Measurements from ENCODE around the gene MTRF1.

The MTRF1 gene

DNA sequence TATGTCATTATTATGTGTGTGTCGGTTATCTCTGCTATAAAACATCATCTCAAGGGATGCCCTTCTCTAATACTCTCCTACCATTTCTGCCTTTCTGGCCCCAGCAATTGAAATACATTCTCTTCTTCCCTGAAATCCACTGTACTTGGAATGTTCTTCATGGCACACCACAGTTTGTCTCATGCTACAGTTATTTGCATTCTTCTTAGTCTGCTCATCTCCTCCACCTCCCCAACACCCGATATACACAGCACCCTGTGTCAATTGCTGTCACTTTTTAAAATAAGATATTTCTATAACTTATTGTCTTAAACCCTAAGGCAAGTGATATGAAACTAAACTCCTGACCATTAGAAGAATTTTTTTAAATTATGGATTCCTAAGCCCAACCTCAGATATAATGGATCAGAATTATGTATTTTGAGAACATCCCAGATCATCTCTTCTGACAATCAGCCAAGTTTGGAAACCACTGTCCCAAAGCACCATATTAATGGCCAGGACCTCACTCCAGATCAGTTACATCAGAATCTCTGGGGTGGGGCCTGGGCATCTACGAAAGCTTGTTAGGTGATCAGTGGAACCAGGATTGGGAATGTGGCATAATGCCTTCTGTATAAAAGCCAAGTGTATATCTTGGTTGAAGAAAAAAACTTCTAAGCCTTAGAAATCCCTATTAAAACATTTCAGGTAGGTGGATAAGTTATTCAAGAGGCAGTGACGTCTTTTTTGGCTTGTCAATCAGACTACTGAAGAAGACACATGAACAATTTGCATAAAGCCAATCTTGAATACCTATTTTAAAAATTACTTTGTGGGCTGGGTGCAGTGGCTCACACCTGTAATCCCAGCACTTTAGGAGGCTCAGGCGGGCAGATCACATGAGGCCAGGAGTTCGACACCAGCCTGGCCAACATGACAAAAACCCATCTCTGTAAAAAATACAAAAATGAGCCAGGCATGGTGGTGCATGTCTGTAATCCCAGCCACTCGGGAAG, 39.0 kb downstream of the MTRF1 start:
- DNase-seq (ENCODE audit: low spot score) = peak; percentile 63

- DNase-seq (ENCODE audit: low spot score) = peak; percentile 37
These were observed 41.0 kb downstream of the MTRF1 start for GRCh38 chr13:41222259-41222852.

DNA sequence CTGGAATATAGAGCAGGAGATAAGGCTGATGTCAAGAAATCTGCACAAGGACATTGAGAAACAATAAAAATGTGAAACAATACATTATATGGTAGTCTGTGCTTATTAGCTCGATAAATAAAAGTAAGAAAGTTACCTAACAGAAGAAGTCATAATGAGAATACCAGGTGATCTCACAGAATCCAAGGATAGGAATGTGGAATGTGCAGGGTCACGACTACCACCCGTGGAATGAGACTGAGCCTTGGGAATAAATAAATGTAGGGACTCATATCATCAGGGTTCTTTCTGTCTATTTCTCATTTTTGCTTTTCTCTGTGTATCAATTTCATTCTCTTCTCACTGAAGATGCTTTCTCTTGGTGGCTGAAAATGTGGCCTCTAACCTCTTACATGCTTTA, 43.0 kb downstream of the MTRF1 start:
- DNase-seq (ENCODE audit: low spot score) = no peak

DNA sequence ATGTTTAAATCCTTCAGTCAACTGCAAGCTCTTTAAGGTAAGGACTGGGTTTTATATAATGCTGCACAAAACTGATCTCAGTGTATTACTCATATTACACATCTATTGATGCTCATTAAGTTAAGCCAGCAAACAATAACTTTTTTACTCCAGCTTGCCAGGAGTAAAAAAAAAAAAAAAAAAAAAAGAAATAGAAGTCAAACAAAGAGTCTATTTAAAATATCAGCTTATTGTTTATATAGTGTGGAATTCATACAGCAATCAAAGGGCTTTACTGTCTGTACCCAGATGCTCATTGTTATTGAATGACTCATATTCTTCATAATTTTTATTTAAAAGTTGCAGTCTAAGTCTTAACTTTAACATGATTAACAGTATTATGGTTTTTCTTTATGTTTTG, 47.2 kb downstream of the MTRF1 start:
- no peak for DNase-seq (ENCODE audit: low spot score)

DNA sequence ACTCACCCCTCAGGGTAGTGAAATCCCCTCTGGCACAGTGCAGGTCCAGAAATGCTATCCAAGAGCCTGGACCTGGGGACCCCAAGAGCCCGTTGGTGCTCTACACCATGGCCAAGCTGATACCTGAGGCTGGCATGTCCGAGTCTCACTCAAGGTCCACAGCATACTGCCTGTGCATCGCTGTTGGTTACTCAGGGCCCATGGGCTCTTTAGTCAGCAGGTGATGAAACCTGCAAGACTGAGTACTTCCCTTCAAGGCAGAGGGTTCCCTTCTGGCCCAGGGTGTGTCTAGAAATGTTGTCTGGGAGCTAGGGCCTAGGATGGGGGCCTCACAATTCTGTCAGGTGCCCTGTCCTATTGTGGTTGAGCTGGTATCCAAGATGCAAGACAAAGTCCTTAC, 49.5 kb downstream of the MTRF1 start:
- DNase-seq (ENCODE audit: low spot score) = no peak

DNA sequence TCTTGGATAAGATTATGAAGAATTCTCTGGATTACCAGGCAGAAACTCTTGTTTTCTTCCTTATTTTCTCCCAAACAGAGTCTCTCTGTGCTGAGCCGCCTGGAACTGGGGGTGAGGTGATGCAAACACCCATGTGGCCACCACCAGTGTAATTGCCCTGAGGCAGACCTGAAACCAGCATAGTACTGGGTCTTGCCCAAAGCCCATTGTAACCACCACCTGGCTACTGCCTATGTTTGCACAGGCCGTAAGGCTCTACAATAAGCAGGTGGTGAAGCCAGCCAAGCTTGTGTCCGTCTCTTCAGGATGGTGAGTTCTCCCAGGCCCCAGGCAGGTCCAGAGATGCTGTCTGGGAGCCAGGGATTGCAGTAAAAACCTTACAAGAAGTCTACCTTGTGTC, 50.1 kb downstream of the MTRF1 start:
- no peak for DNase-seq (ENCODE audit: low spot score)

DNA sequence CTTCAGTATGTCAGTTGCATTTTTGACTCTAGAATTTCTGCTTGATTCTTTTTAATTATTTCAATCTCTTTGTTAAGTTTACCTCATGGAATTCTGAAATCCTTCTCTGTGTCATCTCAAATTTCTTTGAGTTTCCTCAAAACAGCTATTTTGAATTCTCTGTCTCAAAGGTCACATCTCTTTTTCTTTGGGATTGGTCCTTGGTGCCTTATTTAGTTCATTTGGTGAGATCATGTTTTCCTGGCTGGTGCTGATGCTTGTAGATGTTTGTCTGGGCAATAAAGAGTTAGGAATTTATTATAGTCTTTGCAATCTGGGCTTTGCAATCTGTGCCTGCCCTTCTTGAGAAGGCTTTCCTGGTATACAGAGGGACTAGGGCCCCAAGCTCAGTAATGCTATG, 50.5 kb downstream of the MTRF1 start:
- no peak for DNase-seq (ENCODE audit: low spot score)

- DNase-seq (ENCODE audit: low spot score) = no peak
These were observed 52.3 kb downstream of the MTRF1 start for GRCh38 chr13:41211062-41211461.

- no peak for DNase-seq (ENCODE audit: low spot score)
These were observed 56.9 kb downstream of the MTRF1 start for GRCh38 chr13:41206467-41206866.

DNA sequence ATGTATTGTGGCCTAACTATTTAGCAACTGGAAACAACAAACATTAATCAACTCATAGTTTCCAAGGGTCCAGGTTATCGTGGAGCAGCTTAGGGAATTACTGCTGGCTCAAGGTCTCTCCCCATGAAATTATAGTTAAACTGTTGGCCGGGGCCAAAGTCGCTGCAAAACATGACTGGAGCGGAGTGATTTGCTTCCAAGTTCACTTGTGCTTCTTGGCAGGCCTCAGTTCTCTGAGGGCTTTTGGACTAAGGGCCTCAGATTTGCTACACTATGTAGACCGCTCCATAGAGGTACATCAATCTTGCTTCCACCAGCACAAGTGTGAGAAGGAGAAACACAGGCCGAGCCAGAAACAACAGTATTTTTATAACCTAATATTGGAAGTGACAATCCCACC, 59.6 kb downstream of the MTRF1 start:
- no peak for DNase-seq (ENCODE audit: low spot score)

- no peak for DNase-seq (ENCODE audit: low spot score)
These were observed 63.2 kb downstream of the MTRF1 start for GRCh38 chr13:41200126-41200525.

DNA sequence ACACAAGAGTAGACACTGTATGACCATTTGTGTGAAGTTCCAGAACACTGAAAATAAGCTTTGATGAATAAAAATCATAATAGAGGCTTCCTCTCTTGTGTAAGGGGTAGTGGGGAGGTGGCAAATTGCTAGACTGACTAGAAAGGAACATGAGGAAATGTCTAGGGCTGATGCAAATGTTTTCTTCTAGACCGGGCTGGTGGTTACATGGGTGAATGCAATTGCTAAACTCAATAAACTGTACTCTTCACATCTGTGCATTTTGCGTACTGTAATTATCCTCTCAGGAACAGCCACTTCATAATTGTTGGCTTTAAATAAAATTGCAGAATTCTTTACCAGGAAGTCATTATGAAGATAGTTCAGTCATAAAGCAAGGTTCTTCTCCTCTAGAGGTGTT, 63.9 kb downstream of the MTRF1 start:
- no peak for DNase-seq (ENCODE audit: low spot score)

DNA sequence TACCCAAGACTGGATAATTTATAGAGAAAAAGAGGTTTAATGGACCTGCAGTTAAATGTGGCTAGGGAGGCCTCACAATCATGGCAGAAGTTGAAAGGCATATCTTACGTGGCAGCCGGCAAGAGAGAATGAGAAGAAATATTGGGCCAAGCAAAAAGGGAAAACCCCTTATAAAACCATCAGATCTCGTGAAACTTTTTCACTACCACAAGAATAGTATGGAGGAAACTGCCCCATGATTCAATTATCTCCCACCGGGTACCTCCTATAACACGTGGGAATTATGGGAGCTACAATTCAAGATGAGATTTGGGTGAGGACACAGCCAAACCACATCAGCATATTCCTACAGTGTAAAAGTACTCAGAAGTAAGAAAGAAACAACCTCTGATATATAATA, 64.3 kb downstream of the MTRF1 start:
- DNase-seq (ENCODE audit: low spot score) = no peak

- no peak for DNase-seq (ENCODE audit: low spot score)
These were observed 66.8 kb downstream of the MTRF1 start for GRCh38 chr13:41196620-41197019.

DNA sequence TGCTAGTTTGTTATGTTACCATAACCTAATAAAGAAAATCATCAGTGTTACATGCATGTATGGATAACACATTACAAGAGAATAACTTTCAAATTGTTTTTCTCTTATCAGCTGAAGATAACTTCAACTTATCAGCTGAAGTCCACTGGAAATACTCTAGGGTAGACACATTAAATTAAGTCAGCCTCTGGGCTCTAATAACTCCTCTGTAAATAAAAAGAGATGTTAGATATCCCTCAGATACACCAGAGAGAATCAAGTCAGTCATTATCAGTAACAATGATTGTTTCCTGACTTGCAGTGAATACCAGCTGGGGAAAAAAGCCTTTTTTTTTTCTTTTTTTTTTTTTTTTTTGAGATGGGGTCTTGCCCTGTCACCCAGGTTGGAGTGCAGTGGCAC, 67.4 kb downstream of the MTRF1 start:
- DNase-seq (ENCODE audit: low spot score) = no peak

DNA sequence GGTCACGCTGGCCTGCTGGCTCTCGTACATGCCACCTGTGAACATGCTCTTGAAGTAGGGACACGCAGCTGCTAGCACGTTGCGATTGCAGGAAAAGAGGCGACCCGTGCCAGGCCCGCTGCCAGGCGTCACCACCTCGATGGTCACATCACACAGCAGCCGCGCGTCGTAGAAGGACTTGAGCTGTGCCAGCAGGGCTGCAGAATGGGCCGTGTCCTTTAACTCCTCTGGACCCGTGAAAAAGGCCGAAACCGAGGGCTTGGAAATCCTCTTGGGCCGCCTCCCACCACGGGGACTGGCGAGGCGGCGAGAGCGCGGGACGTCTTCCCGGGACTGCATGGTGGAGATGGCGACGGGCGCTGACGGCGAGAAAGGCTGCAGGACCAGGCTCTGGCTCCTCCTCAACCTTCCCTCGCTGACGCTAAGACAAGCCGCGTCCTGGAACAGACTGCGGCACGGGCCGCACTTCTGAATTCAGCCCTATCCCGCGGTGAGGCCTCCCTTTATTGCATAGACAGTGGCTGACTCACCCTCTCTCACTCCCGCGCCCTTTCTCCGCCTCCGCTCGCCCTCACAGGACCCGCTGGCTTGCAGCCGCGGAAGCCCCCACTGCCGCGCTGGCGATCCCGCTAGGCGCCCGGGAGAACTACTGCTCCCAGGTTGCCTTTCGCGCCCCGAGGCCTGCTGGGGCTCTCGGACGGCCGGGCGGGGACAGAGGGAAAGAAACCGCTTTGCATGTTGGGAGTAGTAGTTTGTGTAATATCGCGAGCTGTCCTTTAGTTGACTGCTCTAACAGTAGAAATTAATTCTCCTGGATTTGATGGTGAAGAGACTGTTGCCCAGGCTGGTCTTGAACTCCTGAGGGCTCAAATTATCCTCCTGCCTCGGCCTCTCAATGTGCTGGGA, 69.2 kb downstream of the MTRF1 start, which contains the start of gene KBTBD7:
TSS of gene KBTBD7 (minus strand) at position 651 of the 906 bp plus-strand sequence. CDS start at position 339, 312 bp downstream.
- peak; percentile 95 for DNase-seq (ENCODE audit: low spot score)

DNA sequence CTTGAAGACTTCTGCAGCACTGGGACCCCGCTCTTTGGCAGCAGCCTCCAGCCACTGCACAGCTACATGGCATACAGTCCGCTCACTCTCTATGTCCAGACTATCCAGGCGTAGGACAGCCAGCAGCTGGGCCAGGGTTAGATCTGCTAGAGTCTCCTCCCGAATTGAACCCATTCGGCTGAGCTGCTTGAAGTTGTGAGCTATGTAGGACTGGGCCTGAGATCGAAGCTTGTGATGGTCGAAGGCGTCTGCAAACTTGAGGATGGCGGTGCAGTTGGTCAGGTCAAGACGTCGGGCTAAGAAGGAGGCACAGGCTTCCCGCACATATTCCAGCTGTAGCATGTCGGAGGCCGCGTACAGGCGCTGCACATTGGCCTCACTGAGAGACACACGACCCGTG, 69.9 kb downstream of the MTRF1 start:
- no peak for DNase-seq (ENCODE audit: low spot score)

- no peak for DNase-seq (ENCODE audit: low spot score)
These were observed 74.8 kb downstream of the MTRF1 start for GRCh38 chr13:41188584-41188983.

GRCh38 chr13:41186481-41186880, 76.9 kb downstream of the MTRF1 start:
- DNase-seq (ENCODE audit: low spot score) = no peak

- no peak for DNase-seq (ENCODE audit: low spot score)
These were observed 81.1 kb downstream of the MTRF1 start for GRCh38 chr13:41182231-41182630.

- DNase-seq (ENCODE audit: low spot score) = no peak
These were observed 83.7 kb downstream of the MTRF1 start for GRCh38 chr13:41179593-41180250.

GRCh38 chr13:41178040-41178439, 85.3 kb downstream of the MTRF1 start:
- DNase-seq (ENCODE audit: low spot score) = no peak

All from putamen (tissue), 1 donor.